ENCODE results near the gene ANO7. TPM values are rescaled to one million over a fixed set of nuclear protein-coding genes. Genes with fewer than 3 reads are reported as not detected.
A peak's percentile ranks its signal among the peaks of the same experiment; 100 is the strongest.

Gene ANO7
- total RNA-seq, 1 donor from 2014 or later = 16.1 TPM

GRCh38 chr2:241179899-241180298 is 8.6 kb upstream of the ANO7 start:
- no peaks in the 10 kb centered on the region for H3K4me1 Mint-ChIP-seq (ENCODE audit: unreplicated experiment)
- no peak for DNase-seq (ENCODE audit: low spot score)
- H3K27ac Mint-ChIP-seq (ENCODE audit: unreplicated experiment) = no peak overlapping the region
- H3K9me3 Mint-ChIP-seq (ENCODE audit: unreplicated experiment) = no peaks in the 10 kb centered on the region
- peaks cover 25% of the 10 kb centered on the region for H3K36me3 Mint-ChIP-seq (ENCODE audit: low read depth, unreplicated experiment)
- no peaks in the 10 kb centered on the region for H3K27me3 Mint-ChIP-seq (ENCODE audit: unreplicated experiment)
- TF ChIP-seq, protein P1, sequence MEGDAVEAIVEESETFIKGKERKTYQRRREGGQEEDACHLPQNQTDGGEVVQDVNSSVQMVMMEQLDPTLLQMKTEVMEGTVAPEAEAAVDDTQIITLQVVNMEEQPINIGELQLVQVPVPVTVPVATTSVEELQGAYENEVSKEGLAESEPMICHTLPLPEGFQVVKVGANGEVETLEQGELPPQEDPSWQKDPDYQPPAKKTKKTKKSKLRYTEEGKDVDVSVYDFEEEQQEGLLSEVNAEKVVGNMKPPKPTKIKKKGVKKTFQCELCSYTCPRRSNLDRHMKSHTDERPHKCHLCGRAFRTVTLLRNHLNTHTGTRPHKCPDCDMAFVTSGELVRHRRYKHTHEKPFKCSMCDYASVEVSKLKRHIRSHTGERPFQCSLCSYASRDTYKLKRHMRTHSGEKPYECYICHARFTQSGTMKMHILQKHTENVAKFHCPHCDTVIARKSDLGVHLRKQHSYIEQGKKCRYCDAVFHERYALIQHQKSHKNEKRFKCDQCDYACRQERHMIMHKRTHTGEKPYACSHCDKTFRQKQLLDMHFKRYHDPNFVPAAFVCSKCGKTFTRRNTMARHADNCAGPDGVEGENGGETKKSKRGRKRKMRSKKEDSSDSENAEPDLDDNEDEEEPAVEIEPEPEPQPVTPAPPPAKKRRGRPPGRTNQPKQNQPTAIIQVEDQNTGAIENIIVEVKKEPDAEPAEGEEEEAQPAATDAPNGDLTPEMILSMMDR (IDR thresholded peaks at IDR 0.05; ENCODE audit: unreplicated experiment) = no peak
- H3K4me3 Mint-ChIP-seq (ENCODE audit: unreplicated experiment) = peak overlapping the region; percentile 25

DNA sequence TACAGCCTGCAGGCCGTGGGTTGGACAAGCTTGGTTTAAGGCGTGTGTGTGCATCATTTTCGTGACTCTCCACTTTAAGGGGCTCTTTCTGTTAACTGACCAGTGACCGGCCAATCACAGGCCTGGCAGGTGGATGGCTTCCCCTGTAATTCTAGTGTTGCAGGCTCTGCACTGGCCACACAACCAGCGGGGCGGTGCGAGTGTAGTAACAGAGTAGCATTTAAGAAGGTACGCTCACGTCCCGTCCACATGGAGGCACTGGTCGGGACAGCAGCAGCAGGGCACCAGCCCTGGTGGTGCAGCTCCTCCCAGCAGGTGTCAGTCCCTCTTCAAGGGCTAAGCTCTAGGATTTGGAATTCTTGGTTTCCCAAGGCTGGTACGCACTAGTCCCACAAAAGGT is 8.0 kb upstream of the ANO7 start:
- no peak for DNase-seq (ENCODE audit: low spot score)
- H3K27ac Mint-ChIP-seq (ENCODE audit: unreplicated experiment) = no peak overlapping the region
- no peaks in the 10 kb centered on the region for H3K4me1 Mint-ChIP-seq (ENCODE audit: unreplicated experiment)
- H3K4me3 Mint-ChIP-seq (ENCODE audit: unreplicated experiment) = no peak overlapping the region
- H3K36me3 Mint-ChIP-seq (ENCODE audit: low read depth, unreplicated experiment) = peaks cover 20% of the 10 kb centered on the region
- H3K9me3 Mint-ChIP-seq (ENCODE audit: unreplicated experiment) = no peaks in the 10 kb centered on the region
- no peaks in the 10 kb centered on the region for H3K27me3 Mint-ChIP-seq (ENCODE audit: unreplicated experiment)
- TF ChIP-seq, protein P1 (IDR thresholded peaks at IDR 0.05; ENCODE audit: unreplicated experiment) = no peak

- Mint-ChIP-seq H3K27ac (ENCODE audit: unreplicated experiment) (no peak overlapping the region), H3K9me3 (ENCODE audit: unreplicated experiment) (no peaks in the 10 kb centered on the region), H3K4me1 (ENCODE audit: unreplicated experiment) (no peaks in the 10 kb centered on the region), H3K4me3 (ENCODE audit: unreplicated experiment) (no peak overlapping the region), H3K36me3 (ENCODE audit: low read depth, unreplicated experiment) (peaks cover 20% of the 10 kb centered on the region), H3K27me3 (ENCODE audit: unreplicated experiment) (peaks cover 1% of the 10 kb centered on the region)
- DNase-seq (ENCODE audit: low spot score) = no peak
- TF ChIP-seq, protein P1 (IDR thresholded peaks at IDR 0.05; ENCODE audit: unreplicated experiment) = no peak
Observed at GRCh38 chr2:241182126-241182525, 6.4 kb upstream of the ANO7 start.

- H3K27me3 Mint-ChIP-seq (ENCODE audit: unreplicated experiment) = peaks cover 1% of the 10 kb centered on the region
- no peak for DNase-seq (ENCODE audit: low spot score)
- H3K4me1 Mint-ChIP-seq (ENCODE audit: unreplicated experiment) = no peaks in the 10 kb centered on the region
- peaks cover 20% of the 10 kb centered on the region for H3K36me3 Mint-ChIP-seq (ENCODE audit: low read depth, unreplicated experiment)
- no peaks in the 10 kb centered on the region for H3K9me3 Mint-ChIP-seq (ENCODE audit: unreplicated experiment)
- TF ChIP-seq, protein P1 (IDR thresholded peaks at IDR 0.05; ENCODE audit: unreplicated experiment) = no peak
- H3K27ac Mint-ChIP-seq (ENCODE audit: unreplicated experiment) = no peak overlapping the region
- no peak overlapping the region for H3K4me3 Mint-ChIP-seq (ENCODE audit: unreplicated experiment)
Observed at GRCh38 chr2:241182531-241183133, 5.8 kb upstream of the ANO7 start.

- DNase-seq (ENCODE audit: low spot score) = no peak
- H3K4me3 Mint-ChIP-seq (ENCODE audit: unreplicated experiment) = no peak overlapping the region
- H3K27me3 Mint-ChIP-seq (ENCODE audit: unreplicated experiment) = peaks cover 3% of the 10 kb centered on the region
- H3K27ac Mint-ChIP-seq (ENCODE audit: unreplicated experiment) = no peak overlapping the region
- no peaks in the 10 kb centered on the region for H3K9me3 Mint-ChIP-seq (ENCODE audit: unreplicated experiment)
- TF ChIP-seq, protein P1 (IDR thresholded peaks at IDR 0.05; ENCODE audit: unreplicated experiment) = no peak
- H3K36me3 Mint-ChIP-seq (ENCODE audit: low read depth, unreplicated experiment) = peaks cover 17% of the 10 kb centered on the region
- no peaks in the 10 kb centered on the region for H3K4me1 Mint-ChIP-seq (ENCODE audit: unreplicated experiment)
Observed at GRCh38 chr2:241183221-241183620, 5.3 kb upstream of the ANO7 start.
